CD4-positive, alpha-beta T cell treated with Interleukin-2 at 100 ng/mL for 4 hours (primary cell): ENCODE data around the gene CACNA1A.
"Not testable (repeated sequence)": the region's sequence is repeated elsewhere in the genome, so short reads cannot be mapped to it uniquely, and the experiment has no call there.

Experiments used
- DNase-seq: peaks from one replicate; pipeline ENCODE4 v3.0.0-alpha.2; 2020; ENCODE audit warnings: low spot score

Gene CACNA1A

DNA sequence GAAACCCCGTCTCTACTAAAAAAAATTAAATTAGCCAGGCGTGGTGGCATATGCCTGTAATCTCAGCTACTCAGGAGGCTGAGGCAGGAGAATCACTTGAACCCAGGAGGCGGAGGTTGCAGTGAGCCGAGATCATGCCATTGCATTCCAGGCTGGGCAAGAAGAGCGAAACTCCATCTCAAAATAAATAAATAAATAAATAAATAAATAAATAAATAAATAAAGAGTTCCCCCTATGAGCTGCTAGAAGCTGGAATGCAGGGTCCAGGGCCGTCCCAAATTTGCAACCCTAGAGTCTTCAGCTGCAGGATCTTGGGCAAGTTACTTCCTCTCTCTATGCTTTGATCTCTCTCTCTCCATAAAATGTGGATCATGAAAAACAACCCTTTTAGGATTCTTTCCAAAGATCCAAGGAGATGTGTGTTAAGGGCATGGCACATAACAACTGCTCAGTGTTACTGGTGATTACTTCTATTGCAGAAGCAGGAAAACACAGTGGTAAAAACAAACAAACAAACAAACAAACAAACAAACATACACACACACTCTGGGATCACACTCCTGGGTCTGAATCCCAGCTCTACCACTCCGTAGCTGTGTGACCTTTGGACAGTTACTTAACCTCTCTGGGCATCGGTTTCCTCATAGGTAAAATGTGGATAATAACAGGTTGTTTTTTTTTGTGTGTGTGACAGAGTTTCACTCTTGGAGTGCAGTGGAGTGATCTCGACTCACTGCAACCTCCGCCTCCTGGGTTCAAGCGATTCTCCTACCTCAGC is 78.8 kb downstream of the CACNA1A start:
- DNase-seq: no peak

- not testable (repeated sequence) for DNase-seq
Measured at GRCh38 chr19:13425875-13426274, 80.4 kb downstream of the CACNA1A start.

DNA sequence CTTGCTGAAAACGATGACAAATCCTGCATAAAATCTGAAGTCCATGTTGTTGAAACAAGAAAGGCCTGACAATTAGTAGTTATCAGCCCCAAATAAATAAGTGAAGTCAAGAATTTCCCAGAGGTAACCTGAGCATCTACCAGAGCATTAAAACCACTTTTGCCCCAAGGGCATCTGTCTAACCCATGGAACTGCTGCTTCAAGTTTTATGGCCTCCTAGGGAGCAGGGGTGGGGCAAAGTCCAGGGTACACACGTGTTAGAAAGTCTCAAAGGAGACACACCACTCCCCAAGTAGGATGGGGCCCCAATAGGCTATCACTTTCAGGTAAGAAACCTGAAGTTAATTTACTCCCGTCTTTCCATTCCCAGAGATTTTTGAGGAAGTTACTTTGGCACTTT is 81.1 kb downstream of the CACNA1A start:
- DNase-seq: no peak

DNA sequence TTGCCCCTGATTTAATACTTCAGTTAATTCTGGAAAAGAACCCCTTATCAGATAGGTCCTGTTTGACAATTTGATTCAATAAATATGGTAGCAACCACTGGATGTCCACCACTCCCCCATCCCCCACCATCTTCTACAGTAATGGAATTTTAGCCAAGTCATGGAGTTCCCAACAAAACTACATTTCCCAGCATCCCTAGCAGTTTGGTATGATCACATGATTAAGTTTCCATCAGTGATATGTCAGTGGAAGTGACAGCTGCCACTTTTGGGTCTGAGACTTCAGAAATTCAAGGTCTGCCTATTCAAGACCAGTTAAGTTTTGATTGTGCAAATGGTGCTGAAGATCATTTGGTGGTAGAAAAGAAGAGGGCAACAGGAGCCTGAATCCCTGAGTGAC is 85.5 kb downstream of the CACNA1A start:
- no peak for DNase-seq

- no peak for DNase-seq
Measured at GRCh38 chr19:13417054-13417453, 89.2 kb downstream of the CACNA1A start.

GRCh38 chr19:13411899-13412298 is 94.4 kb downstream of the CACNA1A start:
- DNase-seq: no peak

DNA sequence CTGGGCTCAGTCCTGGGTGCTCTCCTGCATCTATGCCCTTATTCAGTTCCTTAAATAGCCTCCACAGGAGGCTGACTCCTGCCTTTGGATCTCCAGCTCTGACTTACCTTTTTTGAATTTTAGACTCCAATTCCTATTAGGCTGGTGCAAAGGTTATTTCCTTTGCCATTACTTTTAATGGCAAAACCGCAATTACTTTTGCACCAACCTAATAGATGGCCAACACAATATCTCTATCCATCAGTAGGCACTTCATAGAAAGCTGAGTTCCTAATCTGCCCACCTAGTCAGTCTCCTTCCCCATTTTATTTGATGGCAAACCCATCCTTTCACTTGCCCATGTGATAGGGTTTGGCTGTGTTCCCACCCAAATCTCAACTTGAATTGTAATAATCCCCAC is 95.3 kb downstream of the CACNA1A start:
- no peak for DNase-seq

DNA sequence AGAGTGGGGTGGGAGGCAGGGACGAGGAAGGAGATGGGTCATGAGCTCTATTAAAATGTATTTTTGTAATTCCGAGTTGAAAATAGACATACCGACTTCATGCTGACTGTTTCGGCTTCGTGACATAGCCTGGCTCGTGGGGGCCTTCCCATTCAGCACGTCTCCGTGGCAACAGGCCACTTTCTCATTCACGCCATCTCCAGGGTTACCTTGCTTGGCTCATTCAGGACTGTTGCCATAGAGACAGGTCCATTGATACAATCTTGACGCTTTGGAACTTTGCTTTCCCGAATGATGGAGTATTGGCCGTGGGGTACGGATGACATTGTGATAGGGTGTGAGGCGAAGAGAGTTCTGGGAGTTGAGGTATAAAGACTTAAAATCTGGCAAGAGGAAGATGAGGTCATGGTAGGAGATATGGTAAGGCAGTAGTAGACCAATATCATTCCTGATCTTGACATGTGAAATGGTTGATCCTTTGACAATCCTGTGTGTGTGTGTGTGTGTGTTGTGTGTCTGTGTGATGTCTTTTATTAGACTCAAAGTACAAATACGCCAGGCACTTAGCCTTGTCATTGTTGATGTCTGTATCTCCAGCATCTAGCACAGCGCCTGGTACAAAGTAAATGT is 97.3 kb downstream of the CACNA1A start:
- DNase-seq: no peak

GRCh38 chr19:13404236-13404635 is 102.0 kb downstream of the CACNA1A start:
- DNase-seq: no peak

GRCh38 chr19:13401388-13401787 is 104.9 kb downstream of the CACNA1A start:
- no peak for DNase-seq

DNA sequence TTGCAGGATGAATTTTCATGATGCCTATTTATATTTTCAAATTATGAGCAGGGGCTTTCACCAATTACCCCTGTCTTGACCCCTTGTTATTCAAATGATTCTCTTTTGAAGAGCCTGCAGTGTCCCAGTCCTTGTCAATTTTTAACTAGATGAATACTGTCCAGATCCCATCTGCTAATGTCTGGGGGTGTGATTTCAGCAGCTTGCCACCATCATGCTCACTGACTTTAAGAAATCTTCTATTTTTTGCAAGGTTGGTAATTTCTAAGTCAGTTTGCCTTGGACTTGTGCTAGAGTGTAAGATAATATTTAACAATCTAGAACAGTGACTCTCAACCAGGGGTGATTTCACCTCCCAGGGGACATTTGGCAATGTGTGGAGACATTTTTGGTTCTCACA is 106.0 kb downstream of the CACNA1A start:
- DNase-seq: no peak

DNA sequence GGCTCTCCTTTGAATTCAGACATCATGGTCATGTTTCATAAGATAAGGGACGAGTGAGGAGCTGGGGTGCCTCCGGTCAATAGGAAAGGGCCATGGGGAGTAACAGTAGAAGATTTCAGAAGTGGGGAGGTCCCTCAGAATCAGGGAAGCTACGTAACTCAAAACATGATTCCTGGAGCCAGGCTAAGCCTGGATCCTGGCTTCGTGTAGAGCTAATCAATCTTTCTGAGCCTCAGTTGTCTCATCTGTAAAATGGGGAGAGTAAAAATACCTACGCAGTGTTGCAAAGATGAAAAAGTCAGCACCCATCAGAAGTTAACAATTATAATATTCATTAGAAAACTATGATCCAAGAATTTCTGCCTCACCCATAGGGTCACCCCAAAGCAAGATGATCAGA is 106.5 kb downstream of the CACNA1A start:
- DNase-seq: no peak

DNA sequence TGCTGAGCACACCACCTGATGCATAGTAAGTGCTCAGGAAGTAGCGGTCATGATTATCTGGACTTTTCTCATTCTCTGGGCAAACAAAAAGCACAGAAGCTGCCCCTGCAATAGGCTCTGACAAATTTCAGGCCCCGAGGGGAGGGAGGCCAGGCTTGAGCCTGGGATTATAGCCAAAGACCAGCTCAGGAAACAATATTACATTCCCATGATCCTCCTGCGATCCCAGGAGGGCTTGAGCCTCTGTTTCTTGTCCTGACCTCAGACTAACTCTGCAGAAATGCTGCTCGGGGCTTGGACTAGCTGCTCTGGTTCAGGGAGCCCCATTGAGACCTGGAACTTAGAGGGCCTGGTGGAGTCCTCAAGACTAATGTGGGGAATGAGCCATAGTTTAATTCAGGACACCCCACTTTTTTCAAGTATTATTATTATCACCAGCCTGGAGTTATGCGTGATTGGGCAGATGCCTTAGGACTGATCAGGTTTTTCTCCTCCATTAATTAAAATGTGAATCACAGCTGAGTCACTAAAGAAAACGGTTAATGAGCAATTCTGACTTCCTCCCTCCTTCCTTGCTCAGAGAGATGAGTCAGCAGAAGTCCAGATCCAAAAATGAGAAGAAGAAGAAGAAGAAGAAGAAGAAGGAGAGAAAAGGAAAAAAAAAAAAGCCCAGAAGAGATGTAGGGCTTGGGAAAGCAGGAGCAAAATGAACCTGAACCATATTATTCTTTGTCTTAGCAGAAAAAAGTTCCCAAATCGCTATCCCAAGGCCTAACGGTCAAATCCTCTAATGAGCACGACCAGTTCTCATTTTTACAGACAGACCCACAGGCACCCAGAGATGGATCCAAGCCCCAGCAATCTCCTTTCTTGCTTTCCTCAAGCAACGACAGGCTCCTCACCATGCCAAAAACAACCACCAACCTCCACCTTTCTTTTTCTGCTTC is 107.2 kb downstream of the CACNA1A start:
- DNase-seq: no peak

DNA sequence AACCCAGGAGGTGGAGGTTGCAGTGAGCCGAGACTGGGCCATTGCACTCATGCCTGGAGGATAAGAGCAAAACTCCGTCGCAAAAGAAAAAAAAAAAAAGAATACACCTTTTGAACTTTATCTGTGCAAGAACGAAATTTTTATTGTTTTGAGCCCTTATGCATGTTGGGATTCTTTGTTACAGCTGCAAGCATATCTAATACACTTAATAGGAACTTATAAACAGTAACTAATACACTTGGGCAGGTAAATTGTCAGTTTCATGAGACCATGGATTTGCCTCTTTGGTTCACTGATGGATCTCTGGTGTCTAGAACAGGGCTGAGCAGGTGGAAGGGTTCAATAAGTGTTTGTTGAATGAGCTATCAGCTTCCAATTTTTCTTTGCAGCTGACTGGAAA is 108.1 kb downstream of the CACNA1A start:
- DNase-seq: no peak

- no peak for DNase-seq
Measured at GRCh38 chr19:13396250-13397080, 109.8 kb downstream of the CACNA1A start.

DNA sequence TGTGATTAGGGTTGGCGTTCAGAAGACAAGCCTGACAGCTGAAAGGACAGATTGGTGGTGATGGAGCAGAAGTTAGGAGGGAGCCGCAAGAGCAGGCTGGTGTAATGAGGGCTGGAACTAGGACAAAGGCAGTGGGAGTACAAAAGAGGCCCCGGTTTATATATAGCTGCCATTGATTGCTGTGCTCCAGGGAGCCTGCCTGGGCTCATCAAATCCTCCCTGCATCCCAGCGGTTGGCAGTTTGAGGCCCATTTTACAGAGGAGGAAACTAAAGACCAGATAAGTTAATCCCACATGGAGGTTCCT is 123.7 kb downstream of the CACNA1A start:
- no peak for DNase-seq

GRCh38 chr19:13381827-13382632 is 124.2 kb downstream of the CACNA1A start:
- no peak for DNase-seq

DNA sequence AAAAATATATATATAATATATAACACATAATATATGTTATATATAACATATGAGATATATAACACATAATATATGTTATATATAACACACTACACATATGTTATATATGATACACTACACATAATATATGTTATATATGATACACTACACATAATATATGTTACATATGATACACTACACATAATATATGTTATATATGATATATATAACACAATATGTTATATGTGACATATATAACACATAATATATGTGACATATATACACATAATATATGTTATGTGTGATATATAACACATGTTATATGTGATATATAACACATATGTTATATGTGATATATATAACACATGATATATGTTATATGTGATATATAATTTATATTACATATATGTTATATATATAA is 129.7 kb downstream of the CACNA1A start:
- no peak for DNase-seq

GRCh38 chr19:13373599-13373998 is 132.7 kb downstream of the CACNA1A start:
- no peak for DNase-seq

DNA sequence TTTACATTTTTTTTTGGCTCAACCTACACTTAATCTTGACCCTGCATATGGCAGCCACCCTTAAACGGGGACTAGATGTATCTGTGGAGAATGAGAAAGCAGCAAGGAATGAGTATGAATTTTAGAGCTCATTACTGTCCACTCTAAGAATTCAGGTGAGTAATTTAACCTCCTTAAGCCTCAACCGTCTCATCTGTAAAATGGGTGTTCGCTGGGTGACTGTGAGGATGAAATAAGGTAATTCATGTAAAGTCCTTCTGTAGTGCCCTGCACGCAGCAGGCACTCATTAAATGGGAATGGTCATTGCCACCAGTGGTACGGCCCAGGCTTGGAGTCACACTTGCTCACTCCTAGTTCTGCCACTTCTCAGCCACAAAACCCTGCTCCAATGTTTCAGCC is 135.3 kb downstream of the CACNA1A start:
- DNase-seq: no peak

DNA sequence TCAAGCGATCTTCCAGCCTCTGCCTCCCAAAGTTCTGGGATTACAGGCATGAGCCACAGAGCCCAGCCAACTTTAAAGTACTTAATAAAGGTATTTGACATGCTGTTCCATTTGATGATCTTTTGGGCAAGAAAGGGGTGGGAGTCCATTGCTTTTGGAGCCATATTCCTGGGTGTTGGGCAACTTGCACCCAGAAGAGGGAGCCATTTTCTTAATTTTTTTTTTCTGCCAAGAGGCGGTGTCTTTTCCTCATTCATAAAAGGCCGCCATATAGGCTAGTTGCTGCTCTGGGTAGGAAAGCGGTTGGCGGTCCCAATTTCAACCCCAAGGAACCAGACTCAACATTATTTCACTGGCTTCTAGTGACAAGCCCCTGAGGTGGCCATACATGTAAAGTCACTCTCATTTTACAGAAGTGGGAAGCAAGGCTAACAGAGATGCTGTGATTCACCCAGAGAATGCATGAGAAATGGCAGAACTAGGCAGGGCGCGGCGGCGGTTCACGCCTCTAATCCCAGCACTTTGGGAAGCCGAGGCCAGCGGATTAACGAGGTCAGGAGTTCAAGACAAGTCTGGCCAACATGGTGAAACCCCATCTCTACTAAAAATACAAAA is 139.6 kb downstream of the CACNA1A start:
- DNase-seq: no peak
